ENCODE results near the gene TMEFF2. TPM values are rescaled to one million over a fixed set of nuclear protein-coding genes. Genes with fewer than 3 reads are reported as not detected.

Gene TMEFF2
- total and polyA plus RNA-seq, 2 of the 8 experiments (the other 6 are each of a cell fraction or from before 2014, with no cell fraction given): 0.91 to 3.7 TPM

- TF ChIP-seq SIN3A (conservative IDR thresholded peaks at IDR 0.05 in 1 of 2, IDR thresholded peaks at IDR 0.05 in 1 of 2; ENCODE audit: low read depth in 1 of 2, low read length in 2 of 2) (no peak), JUND (IDR thresholded peaks at IDR 0.05; ENCODE audit: low read length) (no peak), RXRA (IDR thresholded peaks at IDR 0.05; ENCODE audit: insufficient read depth, low read depth, low read length) (no peak)
Measured at GRCh38 chr2:192013211-192013610, 181.5 kb downstream of the TMEFF2 start (continued).

All from H1 (cell line).